ENCODE measurements around the gene PIGS. TPM values are rescaled to one million over a fixed set of nuclear protein-coding genes. Genes with fewer than 3 reads are reported as not detected.

The PIGS gene
- total RNA-seq, 1 experiment from 2014 or later, result 48.4 TPM

DNA sequence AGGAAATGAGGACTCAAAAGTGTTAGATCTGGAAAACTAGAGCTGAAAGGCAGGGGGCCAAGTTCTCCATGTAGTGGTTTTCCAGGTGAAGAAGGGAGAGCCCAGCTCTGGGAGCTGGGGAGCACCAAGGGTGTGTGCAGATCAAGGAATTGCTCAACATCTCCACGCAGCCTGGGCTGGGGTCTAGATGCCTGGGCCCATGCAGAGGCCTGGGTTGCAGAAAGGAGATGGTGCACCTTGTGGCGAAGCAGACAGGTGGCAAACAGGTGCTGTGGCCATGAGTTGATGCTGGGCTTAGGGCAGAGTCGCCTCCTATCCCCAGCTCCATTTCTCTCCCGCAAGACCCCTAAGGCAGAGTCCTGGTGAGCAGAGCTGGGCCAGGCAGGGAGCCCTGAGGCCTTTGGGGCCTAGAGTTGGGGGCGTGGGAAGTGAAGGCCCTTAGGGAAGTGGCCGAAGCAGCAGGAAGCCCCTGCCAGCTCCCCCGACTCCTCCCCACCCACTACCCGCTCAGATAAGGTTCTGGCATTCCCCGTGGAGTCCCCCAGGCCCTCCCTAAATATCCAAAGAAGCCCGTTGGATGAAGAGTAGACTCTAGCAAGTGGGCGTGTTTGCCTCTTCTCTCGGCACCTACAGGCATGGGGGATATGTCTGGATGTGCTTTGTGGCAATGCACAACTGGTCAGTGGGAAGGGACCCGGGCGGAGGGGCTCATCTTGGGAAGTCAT is 64.4 kb downstream of the PIGS start:
- DNase-seq, result no peak
- Histone ChIP-seq H3K4me3 (ENCODE audit: insufficient read depth, low read depth, low read length) (no peak overlapping the region), H3K27me3 (ENCODE audit: control insufficient read depth, insufficient read depth, low read length) (no peaks in the 10 kb centered on the region), H3K36me3 (replicated peaks; ENCODE audit: control insufficient read depth, insufficient read depth, low read length) (no peaks in the 10 kb centered on the region)

GRCh38 chr17:28505986-28506665 is 65.2 kb downstream of the PIGS start, which contains the start of gene FOXN1:
TSS of gene FOXN1 (plus strand) at chr17:28506348. CDS start at chr17:28523970, 17,622 bp downstream.
- Histone ChIP-seq H3K27me3 (ENCODE audit: control insufficient read depth, insufficient read depth, low read length) (no peaks in the 10 kb centered on the region), H3K4me3 (ENCODE audit: insufficient read depth, low read depth, low read length) (no peak within 1 kb of the TSS), H3K36me3 (replicated peaks; ENCODE audit: control insufficient read depth, insufficient read depth, low read length) (no peaks in the 10 kb centered on the region)
- DNase-seq, result no peak

DNA sequence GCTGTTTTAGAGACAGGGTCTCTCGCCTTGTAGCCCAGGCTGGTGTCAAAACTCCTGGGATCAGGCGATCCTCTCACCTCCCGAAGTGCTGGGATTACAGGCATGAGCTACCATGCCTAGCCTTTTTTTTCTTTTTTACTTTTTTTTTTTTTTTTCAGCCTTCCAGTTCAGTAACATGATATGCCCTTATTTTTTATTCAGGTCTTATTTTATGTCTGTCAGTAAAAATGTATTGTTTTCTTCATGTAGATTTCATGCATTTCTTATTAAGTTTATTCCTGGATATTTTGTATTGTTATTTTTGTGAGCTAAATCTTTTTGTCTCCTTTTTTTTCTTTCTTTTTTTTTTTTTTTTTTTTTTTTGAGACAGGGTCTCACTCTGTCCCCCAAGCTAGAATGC is 67.9 kb downstream of the PIGS start:
- Histone ChIP-seq H3K27me3 (ENCODE audit: control insufficient read depth, insufficient read depth, low read length) (no peaks in the 10 kb centered on the region), H3K4me3 (ENCODE audit: insufficient read depth, low read depth, low read length) (no peak overlapping the region), H3K36me3 (replicated peaks; ENCODE audit: control insufficient read depth, insufficient read depth, low read length) (no peaks in the 10 kb centered on the region)
- no peak for DNase-seq

Other genes with a start within 250 kb of the PIGS start
- gene IFT20, start 236.1 kb downstream of the PIGS start, total RNA-seq (2014; rRNA removed; shearing (Covaris generic)), result 13.7 and 19.0 TPM in 2 replicates
- 19.3 and 21.3 TPM in 2 replicates for gene TNFAIP1, start 235.8 kb downstream of the PIGS start, total RNA-seq (2014; rRNA removed; shearing (Covaris generic))
- 115 and 130 TPM in 2 replicates for gene POLDIP2, start 214.0 kb downstream of the PIGS start, total RNA-seq (2014; rRNA removed; shearing (Covaris generic))
- gene SEBOX, start 206.3 kb downstream of the PIGS start, total RNA-seq (2014; rRNA removed; shearing (Covaris generic)), result not detected in 2 replicates
- 0.04 and 0.14 TPM in 2 replicates for gene VTN, start 201.2 kb downstream of the PIGS start, total RNA-seq (2014; rRNA removed; shearing (Covaris generic))
- 0.62 and 1.7 TPM in 2 replicates for gene SARM1, start 199.8 kb downstream of the PIGS start, total RNA-seq (2014; rRNA removed; shearing (Covaris generic))
- 5.7 and 6.7 TPM in 2 replicates for gene SLC46A1, start 165.3 kb downstream of the PIGS start, total RNA-seq (2014; rRNA removed; shearing (Covaris generic))
- gene SLC13A2, start 97.9 kb downstream of the PIGS start, total RNA-seq (2014; rRNA removed; shearing (Covaris generic)), result not detected in 2 replicates
- gene FOXN1, start 65.2 kb downstream of the PIGS start, total RNA-seq (2014; rRNA removed; shearing (Covaris generic)), result not detected in 2 replicates
- 87.6 and 96.3 TPM in 2 replicates for gene UNC119, start 18.9 kb downstream of the PIGS start, total RNA-seq (2014; rRNA removed; shearing (Covaris generic))
- 69.9 and 117 TPM in 2 replicates for gene ALDOC, start 5.4 kb upstream of the PIGS start, total RNA-seq (2014; rRNA removed; shearing (Covaris generic))
- 153 and 166 TPM in 2 replicates for gene SPAG5, start 27.5 kb upstream of the PIGS start, total RNA-seq (2014; rRNA removed; shearing (Covaris generic))
- 12.2 and 14.7 TPM in 2 replicates for gene RSKR, start 42.7 kb upstream of the PIGS start, total RNA-seq (2014; rRNA removed; shearing (Covaris generic))
- 86.6 and 97.0 TPM in 2 replicates for gene BLTP2, start 73.6 kb upstream of the PIGS start, total RNA-seq (2014; rRNA removed; shearing (Covaris generic))
- 47.3 and 52.7 TPM in 2 replicates for gene SDF2, start 90.4 kb upstream of the PIGS start, total RNA-seq (2014; rRNA removed; shearing (Covaris generic))
- gene SUPT6H, start 90.7 kb upstream of the PIGS start, total RNA-seq (2014; rRNA removed; shearing (Covaris generic)), result 25.1 and 32.4 TPM in 2 replicates
- 13.9 and 23.7 TPM in 2 replicates for gene PROCA1, start 140.4 kb upstream of the PIGS start, total RNA-seq (2014; rRNA removed; shearing (Covaris generic))
- 209 and 284 TPM in 2 replicates for gene RAB34, start 146.3 kb upstream of the PIGS start, total RNA-seq (2014; rRNA removed; shearing (Covaris generic))
- gene RPL23A, start 148.5 kb upstream of the PIGS start, total RNA-seq (2014; rRNA removed; shearing (Covaris generic)), result 778 and 823 TPM in 2 replicates
- 15.6 and 21.4 TPM in 2 replicates for gene TLCD1, start 154.7 kb upstream of the PIGS start, total RNA-seq (2014; rRNA removed; shearing (Covaris generic))
- 10.9 and 12.5 TPM in 2 replicates for gene NEK8, start 157.3 kb upstream of the PIGS start, total RNA-seq (2014; rRNA removed; shearing (Covaris generic))
- 159 and 216 TPM in 2 replicates for gene TRAF4, start 172.5 kb upstream of the PIGS start, total RNA-seq (2014; rRNA removed; shearing (Covaris generic))